Muscle of arm (tissue), 12 donors: ENCODE measurements around the gene AFTPH. TPM values are rescaled to one million over a fixed set of nuclear protein-coding genes. Genes with fewer than 3 reads are reported as not detected.

ENCODE experiments used
- DNase-seq: peaks from one replicate; pipeline ENCODE4 v3.0.0-alpha.2; 2013
- polyA plus RNA-seq, 12 donors: library from polyadenylated mRNA; unstranded; fragments of 120-200 nt; gene quantifications; one replicate each; pipeline ENCODE4 v1.2.1, GENCODE V29; 2013; ENCODE audit not compliant: insufficient read length in 12 of 12

Gene AFTPH
- polyA plus RNA-seq, 12 donors: 16.3 to 36.5 (median 22.8) TPM; not detected in 1

DNA sequence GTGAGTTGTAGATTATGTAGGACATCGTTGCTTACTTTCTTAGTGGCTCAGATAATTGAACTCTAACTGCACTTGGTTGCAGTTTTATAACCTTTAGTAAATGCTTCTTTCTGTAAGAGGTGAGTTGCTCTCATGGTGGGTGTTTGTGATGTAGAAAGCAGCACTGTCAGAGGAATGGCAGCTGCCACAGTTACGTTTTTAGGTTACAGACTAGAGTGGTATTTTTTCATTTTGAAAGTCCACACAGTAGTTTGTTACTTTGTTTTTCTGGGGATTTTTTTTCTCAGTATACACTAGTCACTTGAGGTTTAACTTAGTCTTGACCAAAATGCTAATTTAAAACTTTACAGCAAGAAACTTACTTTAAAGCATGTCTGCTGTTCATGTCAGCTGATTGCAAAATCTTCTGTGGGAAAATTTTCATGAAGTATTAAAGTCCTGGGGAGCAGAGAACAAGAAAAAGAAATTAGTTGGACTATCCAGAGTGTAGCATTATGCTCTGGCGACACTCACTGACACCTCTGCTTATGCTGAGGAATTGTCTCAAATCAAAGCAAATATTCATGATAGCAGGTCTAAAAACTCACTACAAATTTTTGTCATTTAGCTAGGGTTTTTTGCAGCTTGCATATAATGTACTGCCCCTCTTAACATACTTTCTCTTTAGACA is 14.8 kb downstream of the AFTPH start:
- no peak for DNase-seq

DNA sequence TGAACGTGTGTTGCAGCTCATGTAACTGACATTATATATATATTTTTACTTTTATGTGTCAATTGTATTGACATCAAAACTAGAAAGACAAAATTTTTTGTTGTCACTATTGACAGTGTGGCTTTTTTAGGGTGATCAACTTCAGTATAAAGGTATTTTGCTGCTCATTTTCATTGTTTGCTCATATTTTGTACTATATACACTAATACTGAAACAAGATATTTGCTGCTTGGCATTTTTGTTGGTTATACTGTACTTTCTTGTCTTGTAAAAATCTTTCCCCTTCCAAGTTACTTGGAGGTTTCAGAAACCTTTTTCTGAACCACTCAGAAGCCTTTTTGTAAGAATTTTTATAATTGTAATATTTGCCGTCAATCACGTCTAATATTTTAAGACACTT is 16.5 kb downstream of the AFTPH start:
- no peak for DNase-seq

DNA sequence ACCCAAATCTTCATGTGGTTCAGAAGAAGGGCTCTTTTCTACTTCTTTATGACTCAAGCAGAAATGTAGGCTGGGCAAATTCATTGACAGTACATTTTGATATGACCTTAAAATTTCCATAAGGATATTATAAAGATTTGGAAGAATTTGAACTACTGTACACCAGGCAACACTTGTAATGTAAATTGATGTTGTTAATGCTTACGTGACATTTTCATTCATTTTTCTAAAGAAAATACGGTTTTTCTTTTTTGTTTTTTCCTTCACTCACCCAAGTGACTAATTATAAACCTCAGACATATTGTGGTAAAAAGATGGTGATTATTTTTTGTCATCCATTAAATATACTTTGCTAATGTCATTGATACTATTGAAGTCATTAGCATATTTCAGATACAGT is 17.4 kb downstream of the AFTPH start:
- no peak for DNase-seq

DNA sequence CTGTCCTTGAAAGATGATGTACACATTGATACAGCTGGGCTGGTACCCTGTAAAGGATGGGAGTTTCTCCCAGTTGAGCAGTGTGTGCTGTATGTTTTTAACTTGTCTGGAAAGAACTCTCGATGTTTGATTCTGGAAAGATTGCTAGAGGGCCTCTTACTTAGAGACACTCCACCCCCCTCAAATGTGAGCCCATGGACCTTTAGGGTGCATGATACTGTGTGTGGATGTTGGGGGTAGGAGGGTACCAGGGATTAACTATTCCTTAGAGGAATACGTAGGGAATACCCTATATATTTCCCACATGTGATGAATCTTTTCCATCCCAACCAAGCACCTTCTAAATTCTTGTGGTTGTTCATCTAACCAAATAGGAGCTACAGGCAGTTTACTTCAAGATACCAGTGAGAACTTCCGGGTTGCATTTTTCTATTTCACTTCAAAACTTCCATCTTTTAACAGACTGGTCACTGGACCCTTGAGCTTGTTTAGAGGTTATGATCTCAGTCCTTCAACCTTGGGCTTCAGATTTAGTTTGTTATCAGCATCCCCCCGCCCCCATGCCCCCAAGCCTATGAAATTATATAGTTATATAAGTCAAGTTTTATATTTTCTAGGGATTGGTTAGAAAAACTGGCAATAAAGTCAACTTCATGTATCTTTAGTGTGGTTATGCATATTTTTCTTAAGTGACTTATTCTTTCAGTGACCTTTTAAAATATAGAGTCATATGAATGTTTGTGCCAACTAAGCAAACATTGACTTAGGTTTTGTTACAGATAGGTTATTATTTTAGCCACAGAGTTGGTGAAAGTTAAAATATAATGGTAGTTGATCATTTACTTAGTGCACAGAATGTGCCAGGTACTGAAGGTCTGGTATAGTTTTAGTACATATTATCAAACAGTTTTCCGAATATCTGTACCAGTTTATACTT is 18.2 kb downstream of the AFTPH start:
- no peak for DNase-seq

DNA sequence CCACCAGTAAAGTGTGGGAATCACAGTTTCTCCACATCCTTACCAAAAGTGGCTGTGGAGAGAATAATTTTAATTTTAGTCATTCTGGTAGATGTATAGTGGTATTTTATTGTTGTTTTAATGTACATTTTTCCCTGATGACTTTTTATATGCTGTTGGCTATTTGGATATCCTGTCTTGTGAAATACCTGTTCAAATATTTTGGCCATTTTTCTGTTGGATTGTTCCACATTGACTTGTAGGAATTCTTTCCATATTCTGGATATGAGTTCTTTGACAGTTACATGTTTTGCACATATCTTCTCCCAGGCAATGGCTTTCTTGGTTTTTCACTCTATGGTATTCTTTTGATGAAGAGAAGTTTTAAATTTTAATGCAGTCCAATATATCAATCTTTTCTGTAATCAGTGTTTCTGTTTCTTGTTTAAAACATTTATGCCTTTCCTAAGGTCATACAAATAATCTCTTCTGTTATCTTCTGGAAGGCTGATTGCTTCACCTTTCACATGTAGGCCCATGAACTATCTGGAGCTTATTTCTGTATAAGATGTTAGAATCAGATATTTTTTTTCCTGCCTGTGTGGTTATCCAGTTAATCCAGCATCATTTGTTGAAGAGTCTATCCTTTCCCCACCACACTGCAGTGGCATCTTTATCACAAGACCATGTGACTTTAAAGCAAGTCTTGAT is 19.0 kb downstream of the AFTPH start:
- no peak for DNase-seq

DNA sequence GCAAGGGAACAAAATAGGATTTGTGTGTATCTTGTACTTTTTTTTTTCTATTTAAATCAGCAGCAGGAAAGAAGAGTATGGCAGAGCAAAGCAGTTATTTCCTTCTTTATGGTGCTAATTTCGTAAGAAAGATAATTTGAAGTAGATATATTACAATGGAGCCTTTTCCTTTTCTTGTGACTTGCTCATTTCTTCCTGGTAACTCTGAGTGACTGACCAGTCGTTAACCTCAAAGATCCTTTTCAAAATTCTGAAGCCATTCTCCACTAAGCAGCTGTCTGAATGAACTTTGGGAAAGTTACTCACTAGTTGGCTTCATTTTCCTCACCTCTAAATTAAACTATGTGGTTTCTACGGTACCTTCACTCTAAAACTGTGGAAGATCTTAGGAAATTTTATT is 24.6 kb downstream of the AFTPH start:
- DNase-seq: no peak

DNA sequence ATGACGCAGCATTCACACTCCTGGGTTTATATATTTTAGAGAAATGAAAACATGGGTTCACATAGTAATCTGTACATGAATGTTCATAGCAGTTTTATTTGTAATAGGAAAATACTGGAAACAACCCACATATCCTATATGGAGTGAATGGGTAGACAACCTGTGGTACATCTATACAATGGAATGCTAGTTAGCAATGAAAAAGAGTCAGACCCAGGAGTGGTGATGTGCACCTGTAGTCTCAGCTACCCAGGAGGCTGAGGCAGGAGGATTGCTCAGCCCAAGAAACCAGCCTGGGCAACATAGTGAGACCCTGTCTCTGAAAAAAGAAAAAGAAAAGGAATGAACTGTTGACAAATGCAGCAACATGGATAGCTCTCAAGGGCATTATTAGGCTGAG is 25.9 kb downstream of the AFTPH start:
- DNase-seq: no peak

DNA sequence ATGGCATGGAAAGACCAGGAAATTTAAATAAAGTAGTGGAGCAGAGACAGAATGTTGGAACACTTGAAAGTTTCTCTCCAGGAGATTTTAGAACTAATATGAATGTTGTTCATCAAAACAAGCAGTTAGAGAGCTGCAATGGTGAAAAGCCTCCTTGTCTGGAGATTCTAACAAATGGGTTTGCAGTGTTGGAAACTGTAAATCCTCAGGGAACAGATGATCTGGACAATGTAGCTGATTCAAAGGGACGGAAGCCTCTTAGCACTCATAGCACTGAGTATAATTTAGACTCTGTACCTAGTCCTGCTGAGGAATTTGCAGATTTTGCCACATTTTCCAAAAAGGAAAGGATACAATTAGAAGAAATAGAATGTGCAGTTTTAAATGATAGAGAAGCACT is 27.7 kb downstream of the AFTPH start:
- DNase-seq: no peak

DNA sequence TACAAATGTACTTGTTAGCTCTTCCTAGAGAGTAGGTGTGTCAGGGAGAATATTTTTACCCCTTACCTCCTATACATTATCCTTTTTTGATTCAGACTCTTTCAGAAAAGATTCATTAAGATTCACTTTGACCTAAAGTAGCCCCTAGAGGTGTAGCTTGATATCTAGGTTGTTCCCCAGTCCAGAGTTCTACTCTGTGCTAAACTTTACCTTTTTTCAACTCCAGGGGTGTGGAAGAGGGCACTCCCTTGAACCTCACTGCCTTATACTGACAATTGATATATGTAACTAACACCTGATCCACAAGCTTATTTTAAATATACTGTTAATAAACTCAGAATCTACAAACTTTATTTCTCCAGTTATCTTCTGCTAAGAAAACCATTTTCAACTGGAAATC is 30.0 kb downstream of the AFTPH start:
- no peak for DNase-seq

DNA sequence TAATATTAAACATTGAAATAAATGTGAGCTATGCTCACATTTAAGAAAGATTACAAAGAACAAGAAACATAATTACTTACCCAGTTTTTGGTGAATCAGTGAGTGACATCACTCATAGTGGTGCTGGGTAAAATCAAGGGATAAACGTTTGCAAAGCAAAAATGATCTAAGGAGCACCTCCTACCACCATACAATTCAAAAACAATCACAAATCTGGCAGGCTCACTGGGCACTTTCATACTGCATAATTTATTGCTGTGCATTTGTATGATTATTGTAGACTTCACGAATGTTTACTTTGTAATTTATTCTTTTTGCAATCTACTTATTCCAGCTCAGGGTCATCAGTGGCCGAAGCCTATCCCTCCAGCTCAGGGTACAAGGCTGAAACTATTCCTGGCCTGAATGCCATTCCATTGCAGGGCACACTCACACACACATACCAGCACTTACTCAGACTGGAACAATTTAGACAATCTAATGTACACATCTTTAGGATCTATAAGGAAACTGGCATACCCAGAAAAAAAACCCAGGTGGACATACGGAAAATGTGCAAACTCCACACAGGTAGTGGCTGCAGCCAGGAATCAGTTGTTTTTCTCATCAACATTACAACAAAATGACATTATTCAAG is 34.4 kb downstream of the AFTPH start:
- no peak for DNase-seq

DNA sequence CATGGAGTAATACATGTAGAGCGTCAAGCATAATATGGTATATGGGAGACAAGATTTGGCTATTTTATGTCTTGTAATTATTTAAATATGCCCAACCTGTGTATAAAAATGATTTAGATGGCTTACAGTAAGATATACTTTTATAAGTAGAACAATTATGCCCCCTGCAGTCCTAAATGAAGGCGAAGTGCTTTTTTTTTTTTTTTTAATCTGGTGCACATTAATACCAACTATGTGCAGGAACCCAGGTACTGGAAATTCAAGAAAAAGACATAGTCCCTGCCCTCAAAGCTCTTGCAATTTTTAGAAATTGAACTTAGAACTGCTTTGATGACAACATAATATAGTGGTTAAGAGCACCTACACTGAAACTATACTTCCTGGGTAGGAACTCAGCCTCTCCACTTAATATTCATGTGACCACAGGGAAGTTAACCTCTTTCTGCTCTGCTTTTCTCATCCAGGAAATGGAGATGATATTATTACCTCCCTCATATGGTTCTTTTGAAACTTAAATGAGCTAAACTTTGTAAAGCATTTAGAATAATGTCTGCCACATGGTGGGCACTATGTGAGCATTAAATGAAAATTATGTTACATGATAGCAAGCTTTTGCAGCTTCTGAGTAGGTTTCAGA is 38.1 kb downstream of the AFTPH start:
- peak; percentile 12 for DNase-seq

DNA sequence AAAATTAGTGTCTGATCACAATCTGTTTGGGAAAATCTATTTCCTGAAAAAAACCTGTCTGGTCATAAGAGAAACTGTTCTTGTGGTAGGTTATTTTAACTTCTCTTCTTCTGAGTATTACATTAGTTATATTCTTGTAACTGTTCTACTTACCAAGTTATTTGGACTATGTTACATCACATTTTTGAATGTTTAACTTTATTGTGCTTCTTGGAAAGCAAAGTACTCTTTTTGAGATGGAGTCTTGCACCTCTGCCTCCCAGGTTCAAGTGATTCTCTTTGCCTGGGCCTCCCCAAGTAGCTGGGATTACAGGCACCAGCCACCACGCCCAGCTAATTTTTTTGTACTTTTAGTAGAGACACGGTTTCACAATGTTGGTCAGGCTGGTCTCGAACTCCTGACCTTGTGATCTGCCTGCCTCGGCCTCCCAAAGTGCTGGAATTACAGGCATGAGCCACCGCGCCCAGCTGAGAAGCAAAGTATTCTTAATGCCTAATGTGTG is 39.4 kb downstream of the AFTPH start:
- no peak for DNase-seq

DNA sequence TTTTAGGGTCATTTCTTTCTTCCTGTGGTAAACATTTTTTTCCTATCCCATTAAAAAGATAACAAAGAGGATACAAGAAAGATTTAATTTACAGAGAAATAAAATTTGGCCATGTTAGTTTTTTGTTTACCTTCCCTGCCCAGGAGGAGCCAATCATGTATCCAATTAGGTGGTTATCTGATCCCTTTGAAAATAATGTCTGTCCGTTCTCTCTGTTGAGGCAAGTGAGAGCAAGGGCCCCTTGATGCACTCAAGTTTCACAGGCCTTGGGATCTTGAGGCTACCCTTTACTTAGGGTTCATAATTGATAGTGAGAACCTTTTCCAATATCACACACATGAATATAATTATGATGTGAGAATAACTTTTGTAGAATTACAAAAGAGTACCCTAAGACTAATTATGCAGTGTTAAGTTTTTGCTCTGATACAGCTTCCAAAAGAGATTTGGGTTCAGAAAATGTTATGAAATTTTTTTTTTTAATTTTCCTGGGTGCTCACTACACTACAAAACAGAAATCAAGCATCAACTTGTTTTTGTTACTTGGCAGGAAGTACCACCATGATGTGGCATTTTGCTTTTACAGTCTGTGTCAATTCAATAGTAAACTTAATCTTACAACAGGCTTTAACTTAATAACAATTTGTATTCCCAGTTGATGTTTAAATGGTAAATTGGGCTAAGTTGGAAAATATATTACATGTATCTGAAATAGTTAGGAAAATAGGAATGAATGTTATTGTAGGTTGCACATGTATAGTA is 42.0 kb downstream of the AFTPH start:
- no peak for DNase-seq

DNA sequence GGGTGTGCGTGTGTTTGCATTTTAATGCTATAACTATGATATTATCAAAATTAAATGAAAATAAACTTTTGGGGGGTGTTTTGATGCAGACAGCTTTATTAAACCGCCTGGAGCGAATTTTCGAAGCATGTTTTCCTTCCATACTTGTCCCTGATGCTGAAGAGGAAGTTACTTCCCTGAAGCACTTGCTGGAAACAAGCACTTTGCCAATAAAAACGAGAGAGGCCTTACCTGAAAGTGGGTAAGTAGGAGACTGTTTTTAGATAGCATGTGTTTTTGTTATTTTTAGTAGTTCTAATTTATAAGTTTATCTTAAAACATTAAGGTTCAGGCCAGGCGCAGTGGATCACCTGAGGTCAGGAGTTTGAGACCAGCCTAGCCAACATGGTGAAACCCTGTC is 43.3 kb downstream of the AFTPH start:
- no peak for DNase-seq

DNA sequence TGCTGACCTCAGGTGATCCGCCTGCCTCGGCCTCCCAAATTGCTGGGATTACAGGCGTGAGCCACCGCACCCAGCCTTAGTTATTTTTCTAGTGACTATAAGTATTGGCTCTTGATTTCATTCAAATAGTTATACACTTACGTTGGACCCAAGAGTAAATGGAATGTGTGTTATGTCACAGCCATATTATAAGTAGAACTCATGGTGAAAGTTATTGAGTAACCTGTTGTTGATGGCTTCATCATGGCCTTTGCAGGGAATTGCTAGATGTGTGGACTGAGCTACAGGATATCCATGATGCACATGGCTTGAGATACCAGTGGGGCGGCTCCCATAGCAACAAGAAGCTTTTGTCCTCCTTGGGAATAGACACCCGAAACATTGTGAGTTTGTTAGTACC is 44.7 kb downstream of the AFTPH start:
- DNase-seq: no peak

DNA sequence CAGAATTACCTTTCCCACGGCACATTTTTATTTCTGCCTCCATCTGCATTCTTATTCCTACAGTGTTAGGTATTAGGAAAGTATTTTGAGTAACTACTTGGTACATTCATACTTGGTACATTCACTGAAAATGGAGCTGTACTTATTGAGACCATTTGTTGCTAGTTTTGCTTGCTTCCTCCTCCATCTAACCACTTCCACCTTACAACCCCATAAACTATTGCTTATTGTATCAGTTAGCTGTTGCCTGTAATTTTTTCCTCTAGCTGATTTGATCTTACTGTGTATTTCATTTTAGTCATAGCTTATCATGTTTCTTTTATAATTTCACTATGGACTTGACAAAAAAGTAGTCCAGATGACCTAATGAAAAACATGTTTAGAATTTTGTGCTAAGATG is 50.7 kb downstream of the AFTPH start:
- no peak for DNase-seq

DNA sequence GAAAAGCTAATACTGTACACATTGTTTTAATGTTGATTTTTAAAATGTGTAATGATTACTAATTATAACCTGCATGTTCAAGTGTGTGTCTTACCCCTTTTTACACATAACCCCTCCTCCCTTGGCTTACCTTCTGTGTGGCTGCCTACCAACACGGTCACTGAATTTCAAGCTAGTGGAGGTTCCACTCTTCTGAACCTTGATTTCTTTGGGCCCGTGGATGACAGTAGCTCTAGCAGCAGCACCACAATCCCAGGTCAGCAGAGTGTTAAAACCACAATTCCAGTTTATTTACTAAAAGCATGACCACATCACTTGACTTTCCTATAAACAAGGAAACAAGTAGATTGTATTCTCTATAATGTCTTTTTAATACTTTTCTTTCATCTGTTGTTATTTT is 56.9 kb downstream of the AFTPH start:
- DNase-seq: no peak

DNA sequence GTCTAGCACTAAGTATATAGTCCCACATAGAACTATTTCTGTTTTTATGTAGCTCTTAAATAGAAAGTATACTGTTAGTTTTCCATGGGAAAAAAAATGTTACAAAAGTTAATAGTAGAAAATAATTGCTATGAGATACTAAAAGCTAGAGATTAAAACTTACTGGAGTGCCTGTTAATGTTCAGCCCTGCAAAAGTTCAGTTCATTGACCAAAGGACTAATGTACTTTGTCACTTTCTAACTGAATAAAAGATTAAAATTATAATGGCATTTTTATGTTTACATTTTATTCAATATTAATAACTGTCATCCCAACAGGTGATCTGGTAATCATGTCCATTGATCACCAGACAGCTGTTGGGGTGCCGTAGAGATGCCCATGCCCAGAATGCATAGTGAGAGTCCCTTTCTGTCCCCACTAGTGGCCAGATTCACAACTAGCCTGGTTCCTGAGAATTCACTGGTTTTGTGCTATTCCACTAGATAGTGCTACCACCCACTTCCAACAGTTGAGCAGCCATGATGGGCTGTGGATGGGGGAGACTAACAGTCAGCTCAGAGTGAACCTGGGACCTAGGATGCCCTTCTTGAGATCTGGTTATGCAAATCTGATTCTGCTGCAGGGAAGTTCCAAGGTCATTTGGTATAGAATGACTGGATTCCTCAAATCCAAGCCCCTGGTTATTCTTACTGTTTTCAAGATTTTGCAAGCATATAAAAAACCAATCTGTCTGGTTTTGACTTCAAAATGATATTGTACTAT is 57.8 kb downstream of the AFTPH start:
- no peak for DNase-seq

DNA sequence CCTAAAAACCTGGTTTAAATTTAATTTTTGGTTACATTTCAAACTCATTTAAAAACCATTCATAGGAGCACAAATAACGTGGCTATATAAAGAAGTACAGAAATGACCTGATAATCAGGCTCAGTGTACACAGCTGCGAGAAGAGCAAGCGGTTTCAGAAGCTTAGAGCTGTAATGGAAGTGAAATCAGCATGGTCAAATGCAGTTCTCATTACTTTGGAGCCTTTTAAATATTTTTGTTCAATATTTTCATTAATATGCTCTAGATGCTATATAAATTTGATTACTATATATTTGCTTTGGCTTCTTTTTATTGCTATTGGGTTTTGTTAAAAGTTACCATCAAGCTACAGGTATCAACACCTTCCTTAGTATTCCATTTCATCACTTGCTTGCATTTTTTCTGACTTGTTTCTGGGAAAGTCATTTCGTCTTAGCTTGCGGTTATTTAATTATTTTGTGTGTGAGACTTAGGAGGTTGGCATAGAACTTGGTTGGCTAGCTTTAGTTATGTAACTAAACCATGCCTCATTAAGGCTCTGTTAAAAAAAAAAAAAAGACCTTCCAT is 58.7 kb downstream of the AFTPH start:
- DNase-seq: no peak

DNA sequence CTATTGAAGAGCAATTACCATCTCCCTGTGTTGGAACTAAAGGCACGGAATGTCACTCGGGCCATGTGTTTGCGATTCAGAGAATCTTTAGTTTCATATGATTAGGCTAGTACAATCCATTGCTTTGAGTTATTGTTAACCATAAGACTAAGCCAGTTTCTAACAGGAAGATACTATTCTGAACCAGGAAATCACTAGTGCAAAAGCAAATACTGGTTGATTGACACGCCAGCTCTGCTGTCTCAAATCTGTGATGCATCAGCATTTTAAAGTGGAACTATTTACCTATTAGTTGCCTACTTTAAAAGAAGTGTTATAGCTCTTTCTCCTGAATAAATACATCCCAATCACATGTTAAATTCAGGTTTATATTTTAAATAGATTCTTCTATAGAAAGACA is 61.9 kb downstream of the AFTPH start:
- DNase-seq: no peak
